ENCODE results near the gene RDH5.

DNA sequence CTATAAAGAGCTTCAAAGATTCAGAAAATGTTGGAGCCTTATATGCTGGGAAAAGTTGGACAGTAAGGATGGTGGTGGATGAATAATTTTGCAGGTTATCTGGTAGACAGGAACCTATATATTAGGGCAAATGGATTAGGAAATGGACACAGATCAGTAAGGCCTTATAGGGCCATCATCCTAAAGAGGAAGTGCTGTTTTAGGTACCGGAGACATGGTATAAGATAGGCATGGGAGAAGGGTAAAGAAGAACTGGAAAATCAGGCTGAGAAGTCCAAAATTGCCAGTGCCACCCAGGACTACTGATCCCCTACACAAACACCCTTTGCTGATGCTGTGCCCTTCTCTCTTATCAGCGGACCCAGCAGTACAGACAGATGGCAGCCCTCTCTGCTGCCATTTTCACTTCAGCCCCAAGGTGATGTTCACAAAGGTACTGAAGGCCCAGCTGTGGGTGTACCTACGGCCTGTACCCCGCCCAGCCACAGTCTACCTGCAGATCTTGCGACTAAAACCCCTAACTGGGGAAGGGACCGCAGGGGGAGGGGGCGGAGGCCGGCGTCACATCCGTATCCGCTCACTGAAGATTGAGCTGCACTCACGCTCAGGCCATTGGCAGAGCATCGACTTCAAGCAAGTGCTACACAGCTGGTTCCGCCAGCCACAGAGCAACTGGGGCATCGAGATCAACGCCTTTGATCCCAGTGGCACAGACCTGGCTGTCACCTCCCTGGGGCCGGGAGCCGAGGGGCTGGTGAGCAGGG, 28.2 kb downstream of the RDH5 start:
- TF ChIP-seq, protein P1, sequence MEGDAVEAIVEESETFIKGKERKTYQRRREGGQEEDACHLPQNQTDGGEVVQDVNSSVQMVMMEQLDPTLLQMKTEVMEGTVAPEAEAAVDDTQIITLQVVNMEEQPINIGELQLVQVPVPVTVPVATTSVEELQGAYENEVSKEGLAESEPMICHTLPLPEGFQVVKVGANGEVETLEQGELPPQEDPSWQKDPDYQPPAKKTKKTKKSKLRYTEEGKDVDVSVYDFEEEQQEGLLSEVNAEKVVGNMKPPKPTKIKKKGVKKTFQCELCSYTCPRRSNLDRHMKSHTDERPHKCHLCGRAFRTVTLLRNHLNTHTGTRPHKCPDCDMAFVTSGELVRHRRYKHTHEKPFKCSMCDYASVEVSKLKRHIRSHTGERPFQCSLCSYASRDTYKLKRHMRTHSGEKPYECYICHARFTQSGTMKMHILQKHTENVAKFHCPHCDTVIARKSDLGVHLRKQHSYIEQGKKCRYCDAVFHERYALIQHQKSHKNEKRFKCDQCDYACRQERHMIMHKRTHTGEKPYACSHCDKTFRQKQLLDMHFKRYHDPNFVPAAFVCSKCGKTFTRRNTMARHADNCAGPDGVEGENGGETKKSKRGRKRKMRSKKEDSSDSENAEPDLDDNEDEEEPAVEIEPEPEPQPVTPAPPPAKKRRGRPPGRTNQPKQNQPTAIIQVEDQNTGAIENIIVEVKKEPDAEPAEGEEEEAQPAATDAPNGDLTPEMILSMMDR (IDR thresholded peaks at IDR 0.05): no peak
- TF ChIP-seq POLR2AphosphoS5 (IDR thresholded peaks at IDR 0.05; ENCODE audit: insufficient read depth in 1 of 2, low read depth in 1 of 2): no peak
- TF ChIP-seq POLR2A (IDR thresholded peaks at IDR 0.05): no peak

Data from vagina (tissue), 2 donors.